ENCODE results near the gene ADAMTS2. TPM values are rescaled to one million over a fixed set of nuclear protein-coding genes. Genes with fewer than 3 reads are reported as not detected.

Gene ADAMTS2
- total and polyA plus RNA-seq, 2 of the 8 experiments (the other 6 are each of a cell fraction or from before 2014, with no cell fraction given), result 6.6 to 7.3 TPM

- no peak for TF ChIP-seq CHD7 (IDR thresholded peaks at IDR 0.05; ENCODE audit: insufficient replicate concordance, low read length)
- TF ChIP-seq TCF12 (IDR thresholded peaks at IDR 0.05; ENCODE audit: low read depth, low read length), result no peak
Observed at GRCh38 chr5:179135441-179136215, 209.6 kb downstream of the ADAMTS2 start (continued).
